HG03520 (cell line): ENCODE results near the gene BCL10.

Experiments used
- ATAC-seq: cut with Tn5 transposase; IDR thresholded peaks from one replicate; pipeline ENCODE4 v1.9.1; 2021; ENCODE audit warnings: mild to moderate bottlenecking, moderate library complexity; ENCODE audit not compliant: unreplicated experiment

The BCL10 gene

GRCh38 chr1:85224734-85225623 is 51.5 kb downstream of the BCL10 start:
- ATAC-seq, result no peak

GRCh38 chr1:85224295-85224694 is 52.1 kb downstream of the BCL10 start:
- no peak for ATAC-seq

GRCh38 chr1:85223334-85223733 is 53.1 kb downstream of the BCL10 start:
- no peak for ATAC-seq

GRCh38 chr1:85220756-85221201 is 55.7 kb downstream of the BCL10 start:
- no peak for ATAC-seq

GRCh38 chr1:85219853-85220610 is 56.4 kb downstream of the BCL10 start:
- ATAC-seq, result no peak

- no peak for ATAC-seq
Observed at GRCh38 chr1:85216697-85217096, 59.7 kb downstream of the BCL10 start.
